SK-N-SH treated with all-trans-retinoic acid at 6 μM for 48 hours (cell line): Measurements from ENCODE around the gene C6orf132.

Experiments
- ATAC-seq: fragments of 200-7000 bp; cut with Tn5 transposase; 3 replicates; pipeline ENCODE4 v1.9.1; 2020; ENCODE audit warnings: mild to moderate bottlenecking, moderate library complexity
- ARNTL ChIP-seq: fragments of 450-650 bp; formaldehyde crosslinking; IDR thresholded peaks from 2 replicates; pipeline ENCODE4 v1.5.0; 2020; ENCODE audit warnings: low read depth, mild to moderate bottlenecking, moderate library complexity, borderline replicate concordance
- CREB5 ChIP-seq: fragments of 250-450 bp; sonication (Bioruptor Pico); IDR thresholded peaks from 2 replicates; pipeline ENCODE4 v1.5.1; 2020; ENCODE audit warnings: low read depth, mild to moderate bottlenecking, moderate library complexity
- CSDC2 ChIP-seq: fragments of 250-450 bp; sonication (Bioruptor Pico); IDR thresholded peaks from 2 replicates; pipeline ENCODE4 v1.5.0; 2020; ENCODE audit warnings: mild to moderate bottlenecking, moderate library complexity
- CSRNP3 ChIP-seq: fragments of 250-450 bp; sonication (Bioruptor Pico); IDR thresholded peaks from 2 replicates; pipeline ENCODE4 v1.5.1; 2021; ENCODE audit warnings: mild to moderate bottlenecking, moderate library complexity
- ESRRG ChIP-seq: fragments of 250-450 bp; sonication (Bioruptor Pico); IDR thresholded peaks from 2 replicates; pipeline ENCODE4 v1.6.1; 2021; ENCODE audit warnings: mild to moderate bottlenecking
- ISL1 ChIP-seq: fragments of 250-450 bp; sonication (Bioruptor Pico); IDR thresholded peaks from 2 replicates; pipeline ENCODE4 v2.1.2; 2022; ENCODE audit warnings: mild to moderate bottlenecking, moderate library complexity
- OSR1 ChIP-seq: fragments of 250-450 bp; sonication (Bioruptor Pico); IDR thresholded peaks from 2 replicates; pipeline ENCODE4 v1.8.0; 2022; ENCODE audit warnings: moderate library complexity, mild to moderate bottlenecking, inconsistent platforms
- PATZ1 ChIP-seq: fragments of 250-450 bp; sonication (Bioruptor Pico); IDR thresholded peaks from 2 replicates; pipeline ENCODE4 v1.8.0; 2020; ENCODE audit warnings: mild to moderate bottlenecking, moderate library complexity, borderline replicate concordance
- POU6F1 ChIP-seq: fragments of 250-450 bp; sonication (Bioruptor Pico); IDR thresholded peaks from 2 replicates; pipeline ENCODE4 v1.8.0; 2021; ENCODE audit warnings: low read depth, mild to moderate bottlenecking, moderate library complexity, borderline replicate concordance
- PPARA ChIP-seq: fragments of 250-450 bp; sonication (Bioruptor Pico); IDR thresholded peaks from 2 replicates; pipeline ENCODE4 v1.5.0; 2020; ENCODE audit warnings: mild to moderate bottlenecking, borderline replicate concordance
- RARB ChIP-seq: fragments of 250-450 bp; sonication (Bioruptor Pico); IDR thresholded peaks from 2 replicates; pipeline ENCODE4 v1.8.0; 2021; ENCODE audit warnings: mild to moderate bottlenecking, moderate library complexity
- SNAI2 ChIP-seq: fragments of 250-450 bp; sonication (Bioruptor Pico); IDR thresholded peaks from 2 replicates; pipeline ENCODE4 v1.5.0; 2020; ENCODE audit warnings: mild to moderate bottlenecking, moderate library complexity
- TCF4 ChIP-seq: fragments of 250-450 bp; sonication (Bioruptor Pico); IDR thresholded peaks from 2 replicates; pipeline ENCODE4 v1.8.0; 2021; ENCODE audit warnings: mild to moderate bottlenecking, moderate library complexity, borderline replicate concordance
- TOX ChIP-seq: fragments of 250-450 bp; sonication (Bioruptor Pico); IDR thresholded peaks from 2 replicates; pipeline ENCODE4 v1.8.0; 2021; ENCODE audit warnings: mild to moderate bottlenecking, moderate library complexity, borderline replicate concordance
- TSHZ2 ChIP-seq: fragments of 250-450 bp; sonication (Bioruptor Pico); IDR thresholded peaks from 2 replicates; pipeline ENCODE4 v1.5.0; 2020; ENCODE audit warnings: mild to moderate bottlenecking, moderate library complexity
- ZC3H10 ChIP-seq: fragments of 250-450 bp; sonication (Bioruptor Pico); IDR thresholded peaks from 2 replicates; pipeline ENCODE4 v1.5.1; 2021; ENCODE audit warnings: mild to moderate bottlenecking, moderate library complexity
- ZFP3 ChIP-seq: fragments of 250-450 bp; sonication (Bioruptor Pico); IDR thresholded peaks from 2 replicates; pipeline ENCODE4 v1.5.0; 2020; ENCODE audit warnings: mild to moderate bottlenecking, moderate library complexity
- ZFP30 ChIP-seq: fragments of 450-650 bp; formaldehyde crosslinking; IDR thresholded peaks from 2 replicates; pipeline ENCODE4 v1.5.0; 2022; ENCODE audit warnings: mild to moderate bottlenecking, moderate library complexity
- ZNF565 ChIP-seq: fragments of 450-650 bp; formaldehyde crosslinking; conservative IDR thresholded peaks from 2 replicates; pipeline ENCODE4 v1.5.0; 2020; ENCODE audit warnings: low read depth, mild to moderate bottlenecking, moderate library complexity
- ZNF70 ChIP-seq: fragments of 450-650 bp; formaldehyde crosslinking; IDR thresholded peaks from 2 replicates; pipeline ENCODE4 v1.5.0; 2020; ENCODE audit warnings: mild to moderate bottlenecking, moderate library complexity
- ZNF8 ChIP-seq: fragments of 450-650 bp; formaldehyde crosslinking; IDR thresholded peaks from 2 replicates; pipeline ENCODE4 v1.5.0; 2020; ENCODE audit warnings: mild to moderate bottlenecking, moderate library complexity

Gene C6orf132

GRCh38 chr6:42068173-42068572 is 74.2 kb downstream of the C6orf132 start (continued):
- no peak for TF ChIP-seq PATZ1 (CRISPR knock-in tag)
- TF ChIP-seq ARNTL (CRISPR knock-in tag), result no peak
- no peak for TF ChIP-seq RARB (CRISPR knock-in tag)

- ATAC-seq, result no peak
- TF ChIP-seq PPARA (CRISPR knock-in tag) (no peak), ZFP30 (CRISPR knock-in tag) (no peak), CSRNP3 (CRISPR knock-in tag) (no peak), CSDC2 (CRISPR knock-in tag) (no peak), ZNF8 (no peak), ZC3H10 (CRISPR knock-in tag) (no peak), TOX (no peak), ESRRG (CRISPR knock-in tag) (no peak), OSR1 (no peak), ZNF565 (CRISPR knock-in tag) (no peak), ISL1 (CRISPR knock-in tag) (no peak), ZNF70 (CRISPR knock-in tag) (no peak), TSHZ2 (CRISPR knock-in tag) (no peak)
Observed at GRCh38 chr6:42066156-42066675, 76.2 kb downstream of the C6orf132 start.

GRCh38 chr6:42059743-42060142 is 82.7 kb downstream of the C6orf132 start:
- ATAC-seq, result no peak
- TF ChIP-seq SNAI2 (CRISPR knock-in tag) (no peak), CREB5 (CRISPR knock-in tag) (no peak), POU6F1 (CRISPR knock-in tag) (no peak), ZFP30 (CRISPR knock-in tag) (no peak), ESRRG (CRISPR knock-in tag) (no peak), ZNF8 (no peak), TCF4 (CRISPR knock-in tag) (no peak), CSRNP3 (CRISPR knock-in tag) (no peak), RARB (CRISPR knock-in tag) (no peak), ARNTL (CRISPR knock-in tag) (no peak), ISL1 (CRISPR knock-in tag) (no peak), ZNF70 (CRISPR knock-in tag) (no peak), ZFP3 (no peak), PPARA (CRISPR knock-in tag) (no peak)
- TF ChIP-seq, all 23 proteins: peak for 0
